ENCODE measurements around the gene MEGF8. TPM values are rescaled to one million over a fixed set of nuclear protein-coding genes. Genes with fewer than 3 reads are reported as not detected.

MEGF8 gene
- total and polyA plus RNA-seq, 2 of the 8 experiments (the other 6 are each of a cell fraction or from before 2014, with no cell fraction given) = 13.0 to 23.7 TPM

DNA sequence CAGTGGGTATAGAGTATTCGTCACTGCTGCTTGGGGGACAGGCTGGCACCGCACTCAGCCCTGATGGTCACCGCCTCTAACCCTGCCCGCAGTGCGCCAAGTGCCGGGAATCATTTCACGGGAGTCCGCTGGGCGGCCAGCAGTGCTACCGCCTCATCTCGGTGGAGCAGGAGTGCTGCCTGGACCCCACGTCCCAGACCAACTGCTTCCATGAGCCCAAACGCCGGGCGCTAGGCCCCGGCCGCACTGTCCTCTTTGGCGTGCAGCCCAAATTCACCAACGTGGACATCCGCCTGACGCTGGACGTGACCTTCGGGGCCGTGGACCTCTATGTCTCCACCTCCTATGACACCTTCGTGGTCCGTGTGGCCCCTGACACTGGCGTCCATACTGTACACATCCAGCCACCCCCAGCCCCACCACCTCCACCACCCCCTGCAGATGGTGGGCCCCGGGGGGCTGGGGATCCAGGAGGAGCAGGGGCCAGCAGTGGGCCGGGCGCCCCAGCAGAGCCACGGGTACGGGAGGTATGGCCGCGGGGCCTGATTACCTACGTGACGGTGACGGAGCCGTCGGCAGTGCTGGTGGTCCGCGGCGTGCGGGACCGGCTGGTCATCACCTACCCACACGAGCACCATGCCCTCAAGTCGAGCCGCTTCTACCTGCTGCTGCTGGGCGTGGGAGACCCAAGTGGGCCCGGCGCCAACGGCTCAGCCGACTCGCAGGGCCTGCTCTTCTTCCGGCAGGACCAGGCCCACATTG lies 50.2 kb downstream of the MEGF8 start:
- H3K9me3 ChIP-seq (ENCODE audit: insufficient read depth in 2 of 2, low read depth in 1 of 2, low read length in 1 of 2) = no peaks in the 10 kb centered on the region
- CTCF ChIA-PET (ENCODE audit: partially characterized antibody) = no interaction called here
- TF ChIP-seq ZNF274 (IDR thresholded peaks at IDR 0.05; ENCODE audit: borderline replicate concordance, extremely low read depth, low read length) = no peak
- no peak for TF ChIP-seq SIN3A (conservative IDR thresholded peaks at IDR 0.05 in 1 of 2, IDR thresholded peaks at IDR 0.05 in 1 of 2; ENCODE audit: low read depth in 1 of 2, low read length in 2 of 2)
- no peak for TF ChIP-seq JUND (IDR thresholded peaks at IDR 0.05; ENCODE audit: low read length)
- no peak for TF ChIP-seq RBBP5 (IDR thresholded peaks at IDR 0.05; ENCODE audit: borderline replicate concordance, low read depth, low read length)

More for the DNA sequence above, 50.2 kb downstream of the MEGF8 start:
- no peak overlapping the region for H3K27ac ChIP-seq (ENCODE audit: low read depth, low read length)
- no peak overlapping the region for H3K56ac ChIP-seq (replicated peaks; ENCODE audit: insufficient read length, low read depth, low read length)
- H4K20me1 ChIP-seq (replicated peaks in 1 of 2; ENCODE audit: control insufficient read depth in 1 of 2, insufficient read depth in 2 of 2, low read length in 2 of 2) = no peaks in the 10 kb centered on the region
- H3K18ac ChIP-seq (ENCODE audit: extremely low read depth, low read length) = no peak overlapping the region
- no peak overlapping the region for H3K23ac ChIP-seq (ENCODE audit: insufficient read length)
- no peak overlapping the region for H3K9ac ChIP-seq (replicated peaks in 1 of 4; ENCODE audit: extremely low read depth in 1 of 4, low read depth in 3 of 4, low read length in 3 of 4)
- DNase-seq (ENCODE audit: low read depth in 1 of 2, low spot score in 2 of 2) = no peak
- no peaks in the 10 kb centered on the region; the same call in 1 of the 2 replicates for H3K79me1 ChIP-seq (ENCODE audit: low read depth, low read length)
- H2BK15ac ChIP-seq (ENCODE audit: low read length) = no peak overlapping the region
- no peak overlapping the region for H4K8ac ChIP-seq (ENCODE audit: extremely low read depth, insufficient read depth, low read length)
- POLR2A ChIA-PET (ENCODE audit: partially characterized antibody) = interaction anchor here (1.4 kb wide), 1 partner anchor 11 kb away, joined by 4 read pairs; no protein-coding TSS in a partner anchor
- no peak overlapping the region for H2BK20ac ChIP-seq (ENCODE audit: low read length)
- no peak for FAIRE-seq
- H2BK5ac ChIP-seq (ENCODE audit: low read depth, low read length) = no peak overlapping the region; the same call in 1 of the 2 replicates
- no peaks in the 10 kb centered on the region for H3K79me2 ChIP-seq (ENCODE audit: control insufficient read depth in 1 of 2, insufficient read depth in 2 of 2, low read length in 2 of 2)
- H2BK12ac ChIP-seq (ENCODE audit: low read depth, low read length) = no peak overlapping the region
- no peaks in the 10 kb centered on the region; a peak in 1 of 7 replicates for H3K27me3 ChIP-seq (replicated peaks in 1 of 4; ENCODE audit: control insufficient read depth in 3 of 4, extremely low read depth in 1 of 4, insufficient read depth in 3 of 4, low read length in 3 of 4)
- peaks cover 0 to 7% (median 0%) of the 10 kb centered on the region in 4 experiments; a peak in 3 of 8 replicates for H3K36me3 ChIP-seq (ENCODE audit: control insufficient read depth in 2 of 4, insufficient read depth in 4 of 4, low read length in 3 of 4)
- H3K23me2 ChIP-seq (ENCODE audit: low read depth, low read length) = no peaks in the 10 kb centered on the region; the same call in 1 of the 2 replicates
- H3K4ac ChIP-seq (replicated peaks; ENCODE audit: insufficient read length, low read depth, low read length) = no peak overlapping the region
- peaks cover 6 to 9% (median 8%) of the 10 kb centered on the region in 4 experiments for H3K4me1 ChIP-seq (replicated peaks in 1 of 4; ENCODE audit: control insufficient read depth in 3 of 4, insufficient read depth in 4 of 4, low read length in 3 of 4)
- H3K4me2 ChIP-seq (ENCODE audit: insufficient read depth in 1 of 2, low read depth in 2 of 2, low read length in 2 of 2) = no peak overlapping the region
- 95% methylated on average over 48 of the region's 54 CpGs; no CpG with 5 or more reads in 1 of the 2 experiments for WGBS, 2 experiments (ENCODE audit: extremely low coverage in 1 of 2, insufficient coverage in 1 of 2, insufficient read length in 1 of 2, insufficient replicate concordance in 2 of 2, low coverage in 1 of 2, low lambda C conversion rate in 2 of 2, missing lambda C conversion rate in 1 of 2)
- H2AK5ac ChIP-seq (ENCODE audit: low read depth, low read length) = no peak overlapping the region
- no peak overlapping the region for H3K14ac ChIP-seq (ENCODE audit: insufficient read length)
- H2BK120ac ChIP-seq (replicated peaks; ENCODE audit: low read depth, low read length) = no peak overlapping the region
- no peak overlapping the region for H4K91ac ChIP-seq (replicated peaks; ENCODE audit: insufficient read length, low read length)
- H2AFZ ChIP-seq (ENCODE audit: low read length) = no peak overlapping the region
- H3K4me3 ChIP-seq (ENCODE audit: extremely low read depth in 1 of 4, insufficient read depth in 2 of 4, low read depth in 3 of 4, low read length in 4 of 4) = no peak overlapping the region
- no peak overlapping the region for H4K5ac ChIP-seq (ENCODE audit: insufficient read length, low read depth, low read length)
